ENCODE data around the gene GIT2.

GRCh38 chr12:109923481-109924245, 72.5 kb downstream of the GIT2 start:
- TF ChIP-seq, protein P1, sequence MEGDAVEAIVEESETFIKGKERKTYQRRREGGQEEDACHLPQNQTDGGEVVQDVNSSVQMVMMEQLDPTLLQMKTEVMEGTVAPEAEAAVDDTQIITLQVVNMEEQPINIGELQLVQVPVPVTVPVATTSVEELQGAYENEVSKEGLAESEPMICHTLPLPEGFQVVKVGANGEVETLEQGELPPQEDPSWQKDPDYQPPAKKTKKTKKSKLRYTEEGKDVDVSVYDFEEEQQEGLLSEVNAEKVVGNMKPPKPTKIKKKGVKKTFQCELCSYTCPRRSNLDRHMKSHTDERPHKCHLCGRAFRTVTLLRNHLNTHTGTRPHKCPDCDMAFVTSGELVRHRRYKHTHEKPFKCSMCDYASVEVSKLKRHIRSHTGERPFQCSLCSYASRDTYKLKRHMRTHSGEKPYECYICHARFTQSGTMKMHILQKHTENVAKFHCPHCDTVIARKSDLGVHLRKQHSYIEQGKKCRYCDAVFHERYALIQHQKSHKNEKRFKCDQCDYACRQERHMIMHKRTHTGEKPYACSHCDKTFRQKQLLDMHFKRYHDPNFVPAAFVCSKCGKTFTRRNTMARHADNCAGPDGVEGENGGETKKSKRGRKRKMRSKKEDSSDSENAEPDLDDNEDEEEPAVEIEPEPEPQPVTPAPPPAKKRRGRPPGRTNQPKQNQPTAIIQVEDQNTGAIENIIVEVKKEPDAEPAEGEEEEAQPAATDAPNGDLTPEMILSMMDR (IDR thresholded peaks at IDR 0.05; ENCODE audit: poor library complexity) = no peak
- no peak for TF ChIP-seq EZH2phosphoT487 (IDR thresholded peaks at IDR 0.05; ENCODE audit: low read depth, severe bottlenecking, unreplicated experiment)

All from hepatocyte (in vitro differentiated cells).